Fibroblast of pulmonary artery (primary cell): ENCODE data around the gene CDC42BPA.
A peak's percentile ranks its signal among the peaks of the same experiment; 100 is the strongest.

Experiments
- DNase-seq: peaks from one replicate; pipeline ENCODE4 v3.0.0-alpha.2; 2010; ENCODE audit warnings: low read depth
- H3K4me3 ChIP-seq: replicated peaks from 2 replicates; pipeline ENCODE4 v1.5.1; 2011; ENCODE audit warnings: low read depth, mild to moderate bottlenecking, control low read depth, low read length, moderate library complexity
- TF ChIP-seq, protein P1 (sequence below): IDR thresholded peaks from 2 replicates; pipeline ENCODE4 v1.5.1; 2011; ENCODE audit warnings: mild to moderate bottlenecking, control low read depth, low read length, inconsistent platforms; ENCODE audit errors: missing control alignments

Gene CDC42BPA

DNA sequence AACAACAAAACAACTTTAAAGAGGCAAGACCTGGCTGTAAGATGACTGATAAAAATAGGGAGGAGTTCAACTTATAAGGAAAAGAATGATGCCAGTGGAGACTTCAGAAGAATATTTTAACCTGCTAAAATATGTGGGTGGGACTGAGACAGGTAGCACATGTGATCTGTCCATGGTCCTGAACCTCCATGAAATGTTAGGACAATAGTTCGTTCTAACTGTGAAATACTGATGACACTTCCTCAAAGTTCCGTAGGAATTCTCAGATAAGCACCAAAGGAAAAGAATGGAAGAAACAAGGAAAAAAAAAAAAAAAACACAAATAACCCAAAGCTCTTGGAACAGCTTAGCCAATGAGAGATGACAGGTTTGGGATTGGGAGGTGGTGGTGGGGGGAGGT lies 44.7 kb downstream of the CDC42BPA start:
- H3K4me3 ChIP-seq = no peak overlapping the region
- TF ChIP-seq, protein P1, sequence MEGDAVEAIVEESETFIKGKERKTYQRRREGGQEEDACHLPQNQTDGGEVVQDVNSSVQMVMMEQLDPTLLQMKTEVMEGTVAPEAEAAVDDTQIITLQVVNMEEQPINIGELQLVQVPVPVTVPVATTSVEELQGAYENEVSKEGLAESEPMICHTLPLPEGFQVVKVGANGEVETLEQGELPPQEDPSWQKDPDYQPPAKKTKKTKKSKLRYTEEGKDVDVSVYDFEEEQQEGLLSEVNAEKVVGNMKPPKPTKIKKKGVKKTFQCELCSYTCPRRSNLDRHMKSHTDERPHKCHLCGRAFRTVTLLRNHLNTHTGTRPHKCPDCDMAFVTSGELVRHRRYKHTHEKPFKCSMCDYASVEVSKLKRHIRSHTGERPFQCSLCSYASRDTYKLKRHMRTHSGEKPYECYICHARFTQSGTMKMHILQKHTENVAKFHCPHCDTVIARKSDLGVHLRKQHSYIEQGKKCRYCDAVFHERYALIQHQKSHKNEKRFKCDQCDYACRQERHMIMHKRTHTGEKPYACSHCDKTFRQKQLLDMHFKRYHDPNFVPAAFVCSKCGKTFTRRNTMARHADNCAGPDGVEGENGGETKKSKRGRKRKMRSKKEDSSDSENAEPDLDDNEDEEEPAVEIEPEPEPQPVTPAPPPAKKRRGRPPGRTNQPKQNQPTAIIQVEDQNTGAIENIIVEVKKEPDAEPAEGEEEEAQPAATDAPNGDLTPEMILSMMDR = no peak
- DNase-seq = peak; percentile 49

DNA sequence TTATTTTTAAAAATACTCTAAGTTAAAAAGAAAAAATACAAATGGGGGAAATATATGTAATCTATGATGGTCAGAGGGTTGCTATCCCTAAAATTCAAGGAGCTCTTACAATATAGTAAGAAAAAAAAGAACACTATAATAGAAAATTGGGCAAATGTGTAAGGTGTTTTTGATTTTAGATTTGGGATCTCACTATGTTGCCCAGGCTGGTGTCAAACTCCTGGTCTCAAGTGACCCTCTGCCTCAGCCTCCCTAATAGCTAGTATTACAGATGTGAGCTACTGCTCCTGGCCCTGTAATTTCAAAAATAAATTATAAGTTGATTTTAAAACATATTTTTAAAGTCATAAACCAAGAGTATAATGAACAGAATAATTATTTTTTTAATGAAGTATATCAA lies 45.9 kb downstream of the CDC42BPA start:
- TF ChIP-seq, protein P1 = no peak
- no peak for DNase-seq

DNA sequence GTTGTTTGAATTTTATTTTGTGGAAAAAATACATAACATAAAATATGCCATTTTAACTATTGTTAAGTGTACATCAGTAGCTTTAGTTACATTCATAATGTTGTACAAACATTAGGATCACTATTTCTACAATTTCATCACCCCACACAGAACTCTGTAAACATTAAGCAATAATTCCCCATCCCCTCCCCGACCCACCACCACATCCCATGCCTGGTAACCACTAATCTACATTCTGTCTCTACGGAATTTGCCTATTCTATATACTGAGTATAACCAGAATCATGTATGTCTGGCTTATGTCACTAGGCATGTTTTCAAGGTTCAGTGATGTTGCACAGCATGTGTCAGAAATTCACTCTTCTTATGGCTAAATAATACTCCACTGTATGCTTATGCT lies 47.7 kb downstream of the CDC42BPA start:
- DNase-seq = peak; percentile 8
- H3K4me3 ChIP-seq = no peak overlapping the region
- TF ChIP-seq, protein P1 = no peak

More for the DNA sequence above, 45.9 kb downstream of the CDC42BPA start:
- H3K4me3 ChIP-seq = no peak overlapping the region

DNA sequence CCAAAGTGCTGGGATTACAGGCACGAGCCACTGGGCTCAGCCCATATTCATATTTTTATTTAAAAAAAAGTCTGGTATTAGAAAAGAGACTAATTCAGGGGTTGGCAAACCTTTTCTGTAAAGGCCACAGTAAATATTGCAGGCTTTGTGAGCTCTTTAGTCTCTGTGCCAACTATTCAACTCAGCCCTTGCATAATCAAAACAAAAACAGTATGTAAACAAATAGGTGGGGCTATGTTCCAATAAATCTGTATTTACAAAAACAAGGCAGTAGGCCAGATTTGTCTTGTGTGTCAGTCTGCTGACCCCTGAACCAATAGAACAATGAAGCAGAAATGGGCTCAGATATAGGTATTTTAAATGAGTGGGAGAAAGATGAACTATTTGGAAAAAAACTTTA lies 49.3 kb downstream of the CDC42BPA start:
- peak; percentile 59 for DNase-seq
- TF ChIP-seq, protein P1 = no peak
- H3K4me3 ChIP-seq = no peak overlapping the region

DNA sequence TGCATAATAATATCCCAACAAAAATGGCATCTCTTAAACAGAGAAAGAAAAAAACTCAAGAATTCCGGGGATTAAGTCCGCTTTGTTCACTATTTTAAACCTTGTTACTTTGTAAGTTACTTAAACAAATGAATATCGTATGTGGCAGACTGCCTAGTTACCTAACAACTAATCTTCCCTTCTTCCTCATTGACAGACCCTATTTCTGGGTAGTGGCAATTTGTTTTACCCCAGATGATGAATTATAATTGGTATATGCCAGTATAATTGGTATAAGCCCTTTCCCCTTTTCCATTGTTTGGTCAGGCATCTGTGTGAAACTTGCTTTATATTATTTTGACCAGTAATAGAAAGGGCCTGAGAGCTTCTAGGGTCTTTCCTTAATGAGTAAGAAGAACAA lies 52.4 kb downstream of the CDC42BPA start:
- H3K4me3 ChIP-seq = no peak overlapping the region
- DNase-seq = no peak
- TF ChIP-seq, protein P1 = no peak

DNA sequence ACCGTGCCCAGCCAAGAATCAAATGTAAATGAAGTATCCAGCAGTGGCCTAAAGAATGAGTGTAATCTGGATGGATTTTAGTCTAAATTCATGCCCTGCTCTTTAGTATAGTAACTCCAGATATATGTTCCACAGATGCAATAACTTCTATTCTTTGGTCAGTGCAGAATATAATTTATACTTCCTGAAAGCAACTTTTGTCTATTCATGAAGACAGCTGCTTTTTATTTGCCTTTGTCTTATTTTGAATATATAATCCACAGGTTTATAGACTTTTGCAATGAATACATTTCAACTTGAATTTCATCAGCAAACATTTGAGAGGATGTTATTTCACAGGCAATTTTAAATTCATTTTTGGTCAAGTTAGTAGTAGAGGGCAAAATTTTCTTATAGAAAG lies 54.4 kb downstream of the CDC42BPA start:
- TF ChIP-seq, protein P1 = no peak
- DNase-seq = no peak
- no peak overlapping the region for H3K4me3 ChIP-seq

DNA sequence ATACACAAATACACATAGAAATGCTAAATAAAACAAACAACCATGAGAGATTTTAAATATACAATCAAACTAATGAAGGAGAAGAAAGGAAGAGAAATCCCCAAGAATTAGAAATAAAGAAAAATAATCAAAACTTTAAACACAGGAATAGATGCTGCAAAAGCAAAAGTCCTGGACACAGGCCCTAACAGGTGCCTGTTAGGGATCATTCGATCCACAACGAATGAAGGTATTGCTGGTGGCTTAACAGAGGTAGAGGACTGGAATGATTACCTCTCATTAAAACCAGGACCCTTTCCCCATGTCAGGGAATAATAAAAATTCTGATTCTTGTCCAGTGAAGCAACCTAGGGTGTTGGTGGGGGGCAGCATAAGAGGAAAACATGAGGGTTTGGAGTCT lies 56.8 kb downstream of the CDC42BPA start:
- H3K4me3 ChIP-seq = no peak overlapping the region
- no peak for DNase-seq
- TF ChIP-seq, protein P1 = no peak
